ENCODE data around the gene GPHA2.

GPHA2 gene

GRCh38 chr11:64923151-64923661 is 12.5 kb downstream of the GPHA2 start:
- peak overlapping the region; percentile 100 for H3K27ac Mint-ChIP-seq
- H3K4me1 Mint-ChIP-seq (ENCODE audit: low read depth): peaks cover 17% of the 10 kb centered on the region
- peaks cover 6% of the 10 kb centered on the region for H3K36me3 Mint-ChIP-seq (ENCODE audit: low read depth)
- no peak overlapping the region for H3K4me3 Mint-ChIP-seq
- H3K9me3 Mint-ChIP-seq: no peaks in the 10 kb centered on the region
- H3K27me3 Mint-ChIP-seq (ENCODE audit: low read depth): no peaks in the 10 kb centered on the region

GRCh38 chr11:64921384-64921783 is 14.3 kb downstream of the GPHA2 start:
- no peaks in the 10 kb centered on the region for H3K9me3 Mint-ChIP-seq
- H3K27me3 Mint-ChIP-seq (ENCODE audit: low read depth): no peaks in the 10 kb centered on the region
- H3K4me3 Mint-ChIP-seq: no peak overlapping the region
- H3K4me1 Mint-ChIP-seq (ENCODE audit: low read depth): peaks cover 21% of the 10 kb centered on the region
- H3K36me3 Mint-ChIP-seq (ENCODE audit: low read depth): no peaks in the 10 kb centered on the region
- H3K27ac Mint-ChIP-seq: no peak overlapping the region

GRCh38 chr11:64920124-64920523 is 15.6 kb downstream of the GPHA2 start:
- Mint-ChIP-seq H3K4me1 (ENCODE audit: low read depth) (peaks cover 23% of the 10 kb centered on the region), H3K27me3 (ENCODE audit: low read depth) (no peaks in the 10 kb centered on the region), H3K9me3 (no peaks in the 10 kb centered on the region), H3K27ac (no peak overlapping the region), H3K36me3 (ENCODE audit: low read depth) (no peaks in the 10 kb centered on the region), H3K4me3 (no peak overlapping the region)

DNA sequence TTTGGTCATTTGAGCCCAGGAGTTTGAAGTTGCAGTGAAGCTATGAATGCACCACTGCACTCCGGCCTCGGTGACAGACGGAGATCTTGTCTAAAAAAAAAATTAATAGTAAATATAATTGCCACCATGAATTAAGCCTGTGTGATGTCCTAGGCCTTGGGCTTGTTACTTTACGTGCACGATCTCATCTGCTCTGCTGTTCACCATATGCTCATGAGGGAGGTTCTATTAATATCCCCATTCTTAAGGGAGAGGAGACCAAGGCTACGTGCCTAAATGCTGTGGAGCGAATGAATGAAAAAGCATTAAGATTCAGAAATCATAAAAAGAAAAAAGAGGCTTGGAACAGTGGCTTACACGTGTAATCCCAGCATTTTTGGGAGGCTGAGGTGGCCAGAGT is 16.1 kb downstream of the GPHA2 start:
- H3K36me3 Mint-ChIP-seq (ENCODE audit: low read depth): peaks cover under 1% of the 10 kb centered on the region
- H3K27me3 Mint-ChIP-seq (ENCODE audit: low read depth): no peaks in the 10 kb centered on the region
- no peak overlapping the region for H3K4me3 Mint-ChIP-seq
- H3K4me1 Mint-ChIP-seq (ENCODE audit: low read depth): peaks cover 20% of the 10 kb centered on the region
- H3K27ac Mint-ChIP-seq: no peak overlapping the region
- H3K9me3 Mint-ChIP-seq: no peaks in the 10 kb centered on the region

DNA sequence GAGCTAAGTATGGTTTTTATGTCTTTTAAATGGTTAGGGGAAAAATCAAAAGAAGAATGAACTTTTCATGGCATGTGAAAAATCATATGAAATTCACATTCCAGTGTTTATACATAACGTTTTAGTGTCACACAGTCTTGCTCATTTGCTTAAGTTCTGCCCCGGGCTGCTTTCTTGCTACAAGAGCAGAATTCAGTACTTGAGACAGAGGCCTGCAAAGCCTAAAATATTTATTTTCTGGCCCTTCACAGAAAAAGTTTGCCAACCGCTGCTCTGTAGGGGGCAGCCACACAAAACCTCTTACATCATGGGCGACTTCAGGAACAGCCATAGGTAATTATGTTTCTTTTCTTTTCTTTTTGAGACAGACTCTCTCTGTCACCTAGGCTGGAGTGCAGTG is 17.7 kb downstream of the GPHA2 start:
- Mint-ChIP-seq H3K27me3 (ENCODE audit: low read depth) (no peaks in the 10 kb centered on the region), H3K36me3 (ENCODE audit: low read depth) (peaks cover 2% of the 10 kb centered on the region), H3K9me3 (no peaks in the 10 kb centered on the region), H3K27ac (peak overlapping the region; percentile 95), H3K4me3 (peak overlapping the region; percentile 92), H3K4me1 (ENCODE audit: low read depth) (peaks cover 16% of the 10 kb centered on the region)

- Mint-ChIP-seq H3K27me3 (ENCODE audit: low read depth) (no peaks in the 10 kb centered on the region), H3K9me3 (no peaks in the 10 kb centered on the region), H3K36me3 (ENCODE audit: low read depth) (peaks cover 2% of the 10 kb centered on the region), H3K4me3 (peak overlapping the region; percentile 92), H3K27ac (peak overlapping the region; percentile 95), H3K4me1 (ENCODE audit: low read depth) (peaks cover 16% of the 10 kb centered on the region)
These were observed 18.1 kb downstream of the GPHA2 start for GRCh38 chr11:64917663-64917995.

- H3K4me3 Mint-ChIP-seq: peak within 1 kb of the TSS; percentile 92
- H3K27me3 Mint-ChIP-seq (ENCODE audit: low read depth): no peaks in the 10 kb centered on the region
- H3K36me3 Mint-ChIP-seq (ENCODE audit: low read depth): peaks cover 2% of the 10 kb centered on the region
- H3K4me1 Mint-ChIP-seq (ENCODE audit: low read depth): peaks cover 16% of the 10 kb centered on the region
- H3K27ac Mint-ChIP-seq: peak within 1 kb of the TSS; percentile 95
- H3K9me3 Mint-ChIP-seq: no peaks in the 10 kb centered on the region
These were observed 18.7 kb downstream of the GPHA2 start, which contains the start of gene ATG2A for GRCh38 chr11:64916775-64917662. Gene ATG2A (minus strand): TSS chr11:64917209. CDS start chr11:64917135, 74 bp downstream.

DNA sequence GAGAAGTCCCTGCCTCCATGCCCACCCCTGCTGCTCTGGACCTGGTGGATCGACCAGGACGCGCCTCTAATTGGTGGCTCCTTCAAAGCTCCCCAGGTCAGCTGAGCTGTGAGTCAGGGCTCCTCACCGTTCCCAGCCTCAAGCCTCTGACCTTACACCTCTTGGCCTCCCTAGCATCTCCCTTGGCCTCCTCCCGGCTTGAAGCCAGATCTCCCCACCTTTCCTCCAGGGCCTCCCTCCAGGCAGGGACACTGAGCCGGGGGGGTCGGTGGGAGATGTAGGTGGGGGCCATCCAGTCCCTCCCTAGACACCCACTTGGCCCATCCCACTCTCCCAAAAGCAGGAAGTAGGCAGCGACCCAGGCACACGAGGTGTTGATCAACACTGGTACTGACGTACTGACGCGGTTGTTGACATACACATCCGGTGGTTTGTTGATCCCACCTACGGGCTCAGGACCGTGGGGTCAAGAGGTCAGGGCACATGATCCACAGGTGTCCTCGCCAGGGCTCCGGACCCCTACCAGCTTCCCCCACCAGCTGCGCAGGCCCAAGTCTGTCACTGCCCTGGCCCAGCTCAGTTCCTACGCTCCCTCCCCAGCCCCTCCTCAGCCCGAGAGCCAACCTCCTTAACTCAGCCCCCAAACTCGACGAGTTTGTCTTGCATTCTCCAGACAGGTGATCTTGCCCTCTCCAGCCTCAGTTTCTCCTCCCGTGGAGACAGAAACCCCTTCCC is 19.5 kb downstream of the GPHA2 start:
- Mint-ChIP-seq H3K36me3 (ENCODE audit: low read depth) (peaks cover 8% of the 10 kb centered on the region), H3K27me3 (ENCODE audit: low read depth) (no peaks in the 10 kb centered on the region), H3K27ac (peak overlapping the region; percentile 95), H3K4me3 (peak overlapping the region; percentile 92), H3K9me3 (no peaks in the 10 kb centered on the region), H3K4me1 (ENCODE audit: low read depth) (peaks cover 16% of the 10 kb centered on the region)

- Mint-ChIP-seq H3K4me3 (peak overlapping the region; percentile 92), H3K4me1 (ENCODE audit: low read depth) (peaks cover 16% of the 10 kb centered on the region), H3K27me3 (ENCODE audit: low read depth) (no peaks in the 10 kb centered on the region), H3K36me3 (ENCODE audit: low read depth) (peaks cover 13% of the 10 kb centered on the region), H3K9me3 (no peaks in the 10 kb centered on the region), H3K27ac (peak overlapping the region; percentile 36)
These were observed 20.3 kb downstream of the GPHA2 start for GRCh38 chr11:64915376-64915887.

DNA sequence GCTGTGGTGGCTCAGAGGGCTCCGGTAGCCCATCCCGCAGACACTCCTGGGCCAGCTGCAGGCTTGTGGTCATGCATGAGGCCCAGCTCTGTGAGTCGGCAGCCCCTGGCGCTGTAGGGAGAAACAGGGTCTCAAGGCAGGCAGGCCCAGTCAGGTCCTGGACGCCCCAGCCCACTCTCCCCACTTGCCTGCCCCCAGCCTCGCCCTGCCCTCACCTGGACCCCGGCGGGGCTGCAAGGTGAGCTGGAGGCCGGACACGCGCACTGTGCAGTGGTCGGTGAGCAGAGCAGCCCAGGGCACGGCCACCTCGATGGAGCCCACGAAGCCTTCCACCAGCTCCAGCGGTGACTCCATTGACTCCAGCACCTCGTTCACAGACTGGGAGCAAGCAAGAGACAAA is 21.6 kb downstream of the GPHA2 start:
- Mint-ChIP-seq H3K4me3 (peak overlapping the region; percentile 56), H3K36me3 (ENCODE audit: low read depth) (peaks cover 16% of the 10 kb centered on the region), H3K9me3 (no peaks in the 10 kb centered on the region), H3K27me3 (ENCODE audit: low read depth) (no peaks in the 10 kb centered on the region), H3K4me1 (ENCODE audit: low read depth) (peaks cover 16% of the 10 kb centered on the region), H3K27ac (no peak overlapping the region)

DNA sequence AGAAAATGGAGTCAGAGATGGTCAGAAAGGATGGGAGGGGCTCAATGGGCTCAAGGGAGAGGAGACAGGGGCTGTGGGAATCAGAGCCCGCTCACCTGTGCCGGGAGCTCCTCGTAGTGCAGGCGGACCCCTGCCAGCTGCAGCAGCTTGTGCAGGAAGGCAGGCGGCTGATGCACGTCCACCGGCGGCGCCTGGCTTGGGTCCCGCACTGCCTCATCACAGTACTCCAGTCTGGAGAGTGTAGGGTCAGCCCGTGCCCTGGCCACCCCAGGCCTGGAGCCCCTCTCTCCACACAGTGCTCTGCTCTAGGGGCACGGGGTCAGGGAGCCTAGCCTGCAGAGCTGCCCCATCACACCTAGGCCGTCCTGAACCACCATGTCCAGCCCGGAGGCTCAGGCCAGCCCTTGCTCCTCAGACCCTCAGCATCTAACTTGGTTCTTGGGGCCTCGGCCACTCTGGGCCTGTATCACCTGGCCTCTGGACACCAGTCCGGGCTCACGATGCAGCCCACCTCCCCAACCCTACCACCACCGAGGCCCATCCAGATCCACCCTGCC is 22.4 kb downstream of the GPHA2 start:
- H3K27ac Mint-ChIP-seq: no peak overlapping the region
- no peaks in the 10 kb centered on the region for H3K9me3 Mint-ChIP-seq
- H3K4me3 Mint-ChIP-seq: no peak overlapping the region
- no peaks in the 10 kb centered on the region for H3K27me3 Mint-ChIP-seq (ENCODE audit: low read depth)
- peaks cover 16% of the 10 kb centered on the region for H3K4me1 Mint-ChIP-seq (ENCODE audit: low read depth)
- H3K36me3 Mint-ChIP-seq (ENCODE audit: low read depth): peaks cover 18% of the 10 kb centered on the region

DNA sequence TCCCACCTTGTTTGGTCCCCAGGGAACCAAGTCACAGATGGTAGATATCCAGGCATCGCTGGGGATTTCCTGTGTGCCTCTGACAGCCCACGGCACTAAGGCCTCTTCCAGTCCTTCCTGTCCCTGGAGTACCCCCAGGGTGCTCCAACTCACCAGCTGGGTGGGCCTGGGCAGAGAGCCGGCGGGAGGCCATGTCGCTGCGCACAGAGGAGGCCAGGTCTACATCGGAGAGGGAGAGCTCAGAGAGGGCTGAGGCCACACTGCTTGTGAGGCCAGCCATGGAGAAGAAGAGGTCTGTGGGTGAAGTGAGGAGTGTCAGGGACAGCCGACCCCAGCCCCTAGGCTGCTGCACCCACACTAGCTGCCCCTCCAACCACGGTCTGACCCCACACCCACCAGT is 24.0 kb downstream of the GPHA2 start:
- Mint-ChIP-seq H3K27ac (no peak overlapping the region), H3K4me1 (ENCODE audit: low read depth) (peaks cover 11% of the 10 kb centered on the region)

GRCh38 chr11:64911142-64911541 is 24.6 kb downstream of the GPHA2 start:
- Mint-ChIP-seq H3K27me3 (ENCODE audit: low read depth) (no peaks in the 10 kb centered on the region), H3K4me1 (ENCODE audit: low read depth) (peaks cover 6% of the 10 kb centered on the region), H3K27ac (no peak overlapping the region), H3K36me3 (ENCODE audit: low read depth) (peaks cover 23% of the 10 kb centered on the region), H3K4me3 (no peak overlapping the region), H3K9me3 (no peaks in the 10 kb centered on the region)

More for the DNA sequence above, 24.0 kb downstream of the GPHA2 start:
- no peaks in the 10 kb centered on the region for H3K27me3 Mint-ChIP-seq (ENCODE audit: low read depth)
- H3K36me3 Mint-ChIP-seq (ENCODE audit: low read depth): peaks cover 23% of the 10 kb centered on the region
- no peaks in the 10 kb centered on the region for H3K9me3 Mint-ChIP-seq
- H3K4me3 Mint-ChIP-seq: no peak overlapping the region

GRCh38 chr11:64910451-64911093 is 25.1 kb downstream of the GPHA2 start:
- peaks cover 2% of the 10 kb centered on the region for H3K4me1 Mint-ChIP-seq (ENCODE audit: low read depth)
- no peaks in the 10 kb centered on the region for H3K9me3 Mint-ChIP-seq
- H3K4me3 Mint-ChIP-seq: no peak overlapping the region
- H3K27ac Mint-ChIP-seq: no peak overlapping the region
- peaks cover 24% of the 10 kb centered on the region for H3K36me3 Mint-ChIP-seq (ENCODE audit: low read depth)
- H3K27me3 Mint-ChIP-seq (ENCODE audit: low read depth): no peaks in the 10 kb centered on the region

Measured in T-helper 1 cell treated with Interleukin-12 subunit alpha and Interleukin-12 subunit beta and Interleukin-4 antibody, amounts not matched to agents 30 μg/mL and 1 μg/mL, for 36 hours (primary cell).